DMS153 treated with DMSO at 0.1 percent for 48 hours (cell line): ENCODE measurements around the gene MED12L.
"Not testable (repeated sequence)": the region's sequence is repeated elsewhere in the genome, so short reads cannot be mapped to it uniquely, and the experiment has no call there.

Experiments used
- DNase-seq: peaks from one replicate; lab custom pipeline; 2025; ENCODE audit not compliant: unreplicated experiment; lab: John Stamatoyannopoulos, UW

MED12L gene

DNA sequence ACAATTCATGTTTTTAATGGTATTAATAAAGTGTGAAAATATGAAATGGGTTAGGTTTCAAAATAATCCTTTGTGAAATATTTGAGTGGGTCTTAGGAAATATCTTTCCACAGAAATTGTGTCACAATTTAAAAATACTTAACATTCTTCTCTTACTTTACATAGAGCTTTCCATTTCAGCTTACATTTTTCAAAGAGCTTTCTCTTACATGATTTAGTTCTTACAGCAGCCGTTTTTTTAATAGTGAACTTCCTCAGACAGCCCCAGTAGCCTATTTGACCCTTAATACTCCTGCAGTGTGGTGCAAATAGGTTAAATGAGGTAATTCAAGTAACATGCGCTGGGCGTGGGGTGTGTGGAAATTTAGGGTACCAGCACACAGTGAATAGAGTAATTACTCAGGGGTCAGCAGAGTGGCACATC lies 277.3 kb downstream of the MED12L start:
- no peak for DNase-seq

DNA sequence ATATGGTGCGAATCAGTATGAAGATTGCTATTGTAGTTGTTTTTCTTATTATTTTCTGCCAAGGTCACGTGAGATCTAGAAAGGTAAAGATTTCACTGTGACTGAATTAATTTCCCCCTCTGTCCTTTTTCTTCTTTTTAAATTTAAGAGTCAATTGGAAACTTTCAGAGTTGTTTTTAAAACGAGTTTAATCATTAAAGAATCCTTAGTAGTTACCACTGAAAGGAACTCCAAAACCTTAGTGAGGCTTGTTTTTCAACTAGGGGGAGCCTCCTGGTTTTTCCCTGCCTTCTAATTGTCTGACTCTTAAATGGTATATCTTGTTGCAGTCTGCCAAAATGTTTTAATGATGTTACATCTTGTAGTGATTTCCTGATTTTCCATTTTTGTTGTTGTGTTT lies 281.5 kb downstream of the MED12L start:
- DNase-seq = no peak

DNA sequence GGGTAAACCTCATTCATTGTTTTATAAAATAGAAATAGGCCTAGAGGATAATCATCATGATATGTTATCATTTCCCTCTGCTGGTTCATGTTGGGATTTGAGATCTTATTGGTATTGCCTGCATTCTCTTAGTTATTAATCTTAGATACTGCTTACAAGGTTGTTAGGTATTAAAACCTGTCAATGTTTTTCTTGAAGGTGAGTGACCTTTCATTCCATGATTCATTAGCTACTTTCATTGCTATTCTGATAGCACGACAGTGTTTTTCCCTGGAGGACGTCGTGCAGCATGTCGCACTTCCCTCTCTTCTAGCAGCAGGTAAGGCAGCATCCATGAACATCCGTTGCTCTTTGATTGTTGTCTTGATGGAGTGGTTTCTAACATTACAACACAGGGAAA lies 282.0 kb downstream of the MED12L start:
- no peak for DNase-seq

DNA sequence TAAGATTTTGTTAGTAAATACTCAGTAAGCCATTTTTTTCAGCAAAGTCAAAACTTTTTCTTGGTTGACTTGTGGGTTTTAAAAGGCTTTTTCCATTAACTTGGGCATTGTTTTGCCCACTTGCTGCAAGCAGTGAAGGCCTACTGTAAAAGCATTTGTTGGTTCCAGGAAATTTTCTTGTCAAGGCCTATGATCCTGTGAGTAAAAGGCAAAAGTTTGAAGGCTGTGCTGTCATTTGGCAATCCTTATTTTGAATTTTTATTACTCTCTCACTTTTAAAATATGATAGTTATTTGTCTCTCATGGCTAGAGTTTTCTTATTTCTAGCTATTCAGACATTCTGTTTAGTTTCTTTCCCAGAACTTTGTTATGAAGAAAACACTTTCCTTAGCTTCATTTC lies 286.1 kb downstream of the MED12L start:
- DNase-seq = no peak

DNA sequence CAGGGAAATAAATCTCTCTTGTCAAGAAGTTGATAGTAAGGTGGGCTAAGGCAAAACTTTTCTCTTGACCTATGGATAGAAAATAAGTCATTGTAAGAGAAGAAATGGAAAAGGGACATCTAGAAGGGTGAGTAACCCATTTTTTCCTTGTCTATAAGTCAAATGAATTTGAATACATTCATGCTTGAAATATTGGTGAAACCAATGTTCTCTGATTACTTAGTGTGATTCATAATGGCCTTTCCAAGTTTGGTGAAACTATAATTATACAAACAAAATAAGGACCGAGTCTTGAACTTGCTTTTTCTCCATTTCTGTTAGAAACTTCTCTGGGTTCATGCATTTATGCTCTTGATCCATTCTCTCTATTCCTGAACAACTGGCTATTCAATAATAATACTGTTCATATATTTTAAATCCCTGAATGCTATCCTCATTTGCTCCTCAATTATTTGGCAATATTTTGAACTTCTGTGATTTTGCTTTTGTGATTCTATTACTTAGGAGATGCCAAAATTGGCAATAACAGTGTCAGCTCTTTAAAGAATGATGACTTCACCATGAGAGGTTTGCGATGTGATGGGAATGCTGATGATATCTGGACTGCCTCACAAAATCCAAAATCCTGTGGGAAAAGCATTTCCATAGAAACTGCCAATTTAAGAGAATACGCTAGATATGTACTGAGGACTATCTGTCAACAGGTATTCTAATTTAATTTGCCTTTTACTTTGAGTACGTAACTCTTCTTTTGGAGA lies 286.8 kb downstream of the MED12L start:
- no peak for DNase-seq

DNA sequence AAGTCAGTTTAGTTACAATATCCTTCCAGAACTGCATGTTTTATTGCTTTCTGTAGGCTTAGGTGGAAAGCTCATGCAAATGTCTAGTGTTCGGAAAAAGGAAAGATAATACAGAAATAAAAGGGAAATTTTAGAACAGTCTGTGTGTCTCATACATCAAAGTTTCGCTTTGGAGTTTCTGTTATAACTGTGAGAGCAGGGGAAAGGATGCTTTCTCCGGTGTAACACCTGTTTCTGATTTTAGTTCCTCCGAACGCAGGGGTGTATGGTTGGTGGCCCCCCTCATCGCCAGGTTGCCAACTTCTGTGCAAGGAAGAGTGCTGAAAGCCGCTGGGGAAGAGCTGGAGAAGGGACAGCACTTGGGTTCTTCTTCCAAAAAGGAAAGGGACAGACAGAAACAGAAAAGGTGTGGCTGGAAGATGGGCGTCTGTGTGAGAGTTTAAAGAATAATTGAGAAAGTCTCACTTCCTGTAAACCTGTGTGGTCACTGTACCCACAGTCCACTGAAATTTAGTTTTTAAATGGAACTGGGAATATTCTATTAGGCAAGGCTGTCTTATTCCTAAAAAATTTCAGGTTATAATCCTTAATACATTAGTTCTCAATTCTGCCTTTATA lies 292.4 kb downstream of the MED12L start:
- no peak for DNase-seq

DNA sequence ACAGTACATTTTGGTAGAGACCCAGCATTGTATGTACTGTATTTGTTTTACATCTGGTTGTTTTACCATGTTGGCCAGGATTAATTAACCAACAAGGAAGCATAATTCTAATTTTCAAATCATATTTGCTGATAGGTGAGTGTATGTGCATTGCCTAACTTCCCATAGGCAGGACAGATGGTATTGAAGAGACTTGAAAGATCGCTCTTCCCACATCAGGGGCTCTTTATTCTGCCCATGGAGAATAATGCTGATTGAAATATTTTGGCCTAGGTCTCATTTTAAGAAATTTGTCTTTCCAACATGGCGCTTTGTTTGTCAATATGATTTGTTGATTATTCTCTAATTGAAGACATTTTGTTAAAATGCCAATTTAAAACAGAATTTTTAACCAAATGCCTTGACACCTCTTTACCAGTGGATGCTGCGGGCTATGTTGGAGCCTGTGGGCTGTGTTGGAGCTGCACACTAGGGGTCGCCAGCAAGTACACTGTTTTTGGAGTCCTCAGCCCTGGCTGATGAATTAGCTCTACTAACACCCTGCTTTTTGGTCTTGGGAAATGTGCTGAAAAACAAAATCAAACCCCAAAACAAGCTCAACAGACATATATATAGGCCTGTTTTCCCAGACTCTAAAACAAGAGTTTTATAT lies 293.7 kb downstream of the MED12L start:
- DNase-seq = no peak

DNA sequence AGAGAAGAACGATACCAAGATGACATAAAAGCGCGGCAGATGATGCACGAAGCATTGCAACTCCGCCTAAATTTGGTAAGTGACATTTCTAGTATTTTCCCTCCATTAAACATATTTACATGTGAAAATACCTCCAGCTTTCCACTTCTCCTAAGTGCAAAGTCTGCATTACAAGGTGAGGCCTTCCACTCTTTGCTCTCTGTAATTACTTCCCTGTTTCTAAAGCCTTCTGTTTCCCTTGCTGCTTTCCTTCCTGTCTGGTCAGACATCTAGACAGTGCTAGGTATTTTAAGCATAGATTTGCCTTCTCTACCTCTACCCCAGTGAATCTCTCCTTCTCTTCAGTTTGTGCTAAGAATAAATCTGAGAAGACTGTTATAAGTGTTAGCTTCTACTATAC lies 297.2 kb downstream of the MED12L start:
- no peak for DNase-seq

DNA sequence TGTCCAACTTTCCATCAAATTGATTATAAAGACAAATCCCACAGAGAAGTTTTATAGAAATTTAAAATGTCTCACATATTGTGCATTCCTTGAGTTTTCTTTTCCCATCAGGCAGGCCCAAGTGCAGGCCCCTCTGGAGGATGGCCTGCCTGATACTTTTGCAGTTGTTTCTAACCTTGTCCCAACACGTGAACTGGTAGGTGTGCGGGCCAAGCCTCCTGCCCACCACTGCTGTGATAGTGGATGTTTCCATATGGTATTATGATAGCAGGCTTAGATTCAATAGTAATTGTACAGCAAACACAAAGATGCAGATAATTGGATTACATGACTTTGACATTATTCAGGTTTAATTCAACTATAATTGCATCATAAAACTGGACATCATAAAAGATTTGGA lies 297.6 kb downstream of the MED12L start:
- no peak for DNase-seq

DNA sequence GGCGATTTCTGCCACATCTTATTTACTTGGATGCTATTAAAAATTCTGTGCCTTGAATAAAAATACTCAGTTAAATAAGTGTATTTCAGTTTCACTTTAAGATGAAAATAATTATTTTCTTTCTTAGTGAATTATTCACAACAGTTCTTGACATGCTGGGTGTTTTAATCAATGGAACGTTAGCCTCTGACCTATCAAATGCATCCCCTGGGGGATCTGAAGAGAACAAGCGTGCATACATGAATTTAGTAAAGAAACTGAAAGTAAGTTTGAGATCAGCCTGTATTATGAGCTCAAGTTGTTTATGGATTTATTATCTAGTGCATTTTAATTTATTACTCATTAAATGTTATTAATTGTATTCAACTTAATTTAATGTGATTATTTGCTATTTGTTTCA lies 298.5 kb downstream of the MED12L start:
- DNase-seq = no peak

DNA sequence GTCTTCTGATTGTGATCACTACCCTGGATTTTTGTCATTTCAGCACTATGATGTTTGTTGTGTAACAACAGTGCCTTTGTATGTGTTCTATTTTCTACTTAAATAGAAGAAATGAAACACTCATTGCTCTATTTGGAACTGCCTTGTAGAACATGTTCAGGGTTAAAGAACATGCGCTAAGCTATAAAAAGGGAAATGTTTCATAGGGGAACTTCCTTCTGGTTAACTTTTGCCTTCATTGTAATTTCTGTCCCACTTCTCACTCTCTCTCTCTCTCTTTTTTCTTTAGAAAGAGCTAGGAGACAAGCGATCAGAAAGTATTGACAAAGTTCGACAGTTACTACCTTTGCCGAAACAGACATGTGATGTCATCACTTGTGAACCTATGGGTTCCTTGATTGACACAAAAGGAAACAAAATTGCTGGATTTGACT lies 299.3 kb downstream of the MED12L start, which contains the start of gene P2RY12:
P2RY12 (minus strand) TSS at position 13 of the 434 bp plus-strand sequence. CDS start 45,908 bp downstream, outside the sequence.
- no peak for DNase-seq

DNA sequence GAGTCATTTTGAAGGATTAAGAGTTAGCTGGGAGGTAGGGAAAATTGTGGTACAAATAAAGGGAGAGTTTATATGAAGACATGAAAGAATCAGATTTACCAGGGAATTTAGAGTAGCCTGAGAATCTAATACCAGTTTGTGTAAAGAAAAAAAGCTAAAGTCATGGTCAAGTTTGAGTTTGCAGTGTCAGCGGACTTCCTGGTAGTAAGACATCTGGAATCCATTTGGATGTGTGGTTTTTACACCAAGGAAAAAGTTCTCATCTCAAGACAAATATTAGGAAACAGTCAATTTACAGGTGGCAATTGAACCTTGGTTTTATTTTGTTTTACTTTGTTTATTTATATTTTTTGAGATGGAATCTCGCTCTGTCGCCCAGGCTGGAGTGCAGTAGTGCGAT lies 300.6 kb downstream of the MED12L start:
- no peak for DNase-seq

DNA sequence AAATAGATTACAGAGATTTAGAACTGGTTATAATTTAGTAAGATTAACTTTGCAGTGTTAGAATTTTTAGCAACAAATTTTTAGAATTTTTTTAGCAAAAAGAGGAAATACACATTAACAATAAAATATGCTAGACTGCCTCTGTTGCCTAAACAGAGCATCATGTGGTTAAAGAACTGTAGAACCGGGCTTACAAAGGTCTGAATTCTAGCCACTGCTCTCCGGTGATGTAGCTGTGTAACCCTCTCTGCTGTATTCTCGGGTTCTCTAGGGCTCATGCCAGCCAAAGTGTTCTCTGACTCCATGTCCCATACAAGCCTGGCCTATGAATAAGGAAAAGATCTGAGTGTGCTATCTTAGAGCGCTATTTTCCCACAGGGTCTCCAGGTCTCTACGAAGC lies 302.0 kb downstream of the MED12L start:
- no peak for DNase-seq

DNA sequence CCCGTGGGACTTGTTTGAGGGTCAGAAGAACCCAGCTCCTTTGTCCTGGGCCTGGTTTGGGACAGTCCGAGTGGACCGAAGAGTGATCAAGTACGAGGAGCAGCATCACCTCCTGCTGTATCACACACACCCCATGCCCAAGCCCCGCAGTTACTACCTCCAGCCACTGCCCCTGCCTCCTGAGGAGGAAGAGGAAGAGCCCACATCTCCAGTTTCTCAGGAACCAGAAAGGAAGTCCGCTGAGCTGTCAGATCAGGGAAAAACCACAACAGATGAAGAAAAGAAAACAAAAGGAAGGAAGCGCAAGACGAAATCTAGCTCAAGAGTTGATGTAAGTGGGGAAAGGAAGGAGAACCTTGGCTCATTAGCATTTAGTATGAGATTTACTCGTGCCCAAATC lies 302.4 kb downstream of the MED12L start:
- no peak for DNase-seq

DNA sequence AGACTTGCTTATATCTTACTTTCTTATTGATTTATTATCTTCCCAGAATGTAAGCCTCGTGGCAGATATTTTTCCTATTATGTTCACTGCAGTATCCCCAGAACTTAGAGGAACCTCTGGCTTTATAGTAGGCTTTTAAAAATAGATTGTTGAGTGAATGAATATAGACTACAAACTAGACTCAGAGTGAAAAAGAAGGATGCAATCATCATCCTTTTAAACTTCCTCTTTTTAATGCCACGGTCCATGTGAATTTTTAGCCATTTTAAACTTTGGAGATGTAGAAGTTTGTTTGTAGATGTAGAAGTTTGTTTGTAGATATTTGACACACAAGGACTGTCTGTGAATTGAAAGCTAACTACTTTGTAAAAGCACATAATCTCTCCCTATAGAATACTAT lies 306.3 kb downstream of the MED12L start:
- DNase-seq = no peak

DNA sequence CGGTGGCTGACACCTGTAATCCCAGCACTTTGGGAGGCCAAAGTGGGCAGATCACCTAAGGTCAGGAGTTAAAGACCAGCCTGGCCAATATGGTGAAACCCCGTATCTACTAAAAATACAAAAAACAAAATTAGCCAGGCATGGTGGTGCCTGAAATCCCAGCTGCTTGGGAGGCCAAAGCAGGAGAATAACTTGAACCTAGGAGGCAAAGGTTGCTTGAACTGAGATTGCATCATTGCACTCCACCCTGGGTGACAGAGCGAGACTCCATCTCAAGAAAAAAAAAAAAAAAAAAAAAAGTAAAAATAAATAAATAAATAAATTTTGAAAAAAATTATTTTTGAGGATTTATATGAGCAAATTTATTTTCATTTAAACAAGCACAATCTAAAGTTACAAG lies 306.7 kb downstream of the MED12L start:
- not testable (repeated sequence) for DNase-seq

DNA sequence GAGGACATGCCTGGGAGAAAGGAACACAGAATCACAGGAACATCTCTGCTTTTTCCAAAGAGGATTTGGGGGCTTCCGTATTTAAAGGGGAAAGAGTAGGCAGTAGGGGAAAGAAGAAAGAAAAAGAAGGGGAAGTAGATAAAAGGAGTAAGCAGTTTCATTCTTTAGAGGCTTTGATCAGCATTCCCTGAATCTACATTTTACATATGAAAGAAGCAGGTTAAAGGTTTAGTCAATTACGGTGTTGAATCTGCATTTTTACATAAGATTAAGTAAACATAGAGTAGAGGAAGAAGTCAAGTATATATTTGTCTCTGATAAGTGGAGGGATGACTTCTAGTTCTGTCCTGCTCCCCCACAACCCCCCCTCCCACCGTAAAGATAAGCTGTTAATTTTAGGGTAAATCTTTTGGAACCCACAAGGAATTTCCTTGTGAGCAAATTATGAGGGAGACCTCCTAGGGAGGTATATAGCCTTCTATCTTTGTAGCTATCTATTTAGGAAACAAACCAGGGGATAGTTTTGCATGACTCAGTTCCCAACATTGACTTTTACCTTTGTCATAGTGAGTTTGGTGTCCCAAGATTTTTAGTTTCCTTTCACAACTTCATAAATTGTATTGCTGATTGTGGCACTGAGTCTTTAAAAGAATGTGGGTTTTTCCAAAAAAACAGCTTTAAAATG lies 307.8 kb downstream of the MED12L start:
- DNase-seq = no peak

DNA sequence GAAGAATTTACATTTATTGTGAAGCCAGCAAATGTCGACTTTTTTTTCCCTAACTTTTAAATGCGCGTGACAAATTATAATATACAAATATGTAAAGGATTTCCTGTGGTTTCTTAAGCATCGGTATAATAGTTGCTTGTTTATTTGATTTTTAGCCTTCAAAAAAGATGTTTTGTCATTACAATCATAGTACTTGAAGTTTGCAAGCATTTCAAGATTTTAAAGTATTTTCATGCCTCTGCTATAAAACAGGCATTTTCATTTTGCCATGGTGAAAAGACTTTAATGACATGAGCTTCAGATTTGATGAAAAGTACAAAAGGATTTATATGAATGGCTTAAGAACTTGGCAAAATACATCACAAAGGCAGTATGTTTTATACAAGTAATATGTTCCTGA lies 308.5 kb downstream of the MED12L start:
- DNase-seq = no peak

DNA sequence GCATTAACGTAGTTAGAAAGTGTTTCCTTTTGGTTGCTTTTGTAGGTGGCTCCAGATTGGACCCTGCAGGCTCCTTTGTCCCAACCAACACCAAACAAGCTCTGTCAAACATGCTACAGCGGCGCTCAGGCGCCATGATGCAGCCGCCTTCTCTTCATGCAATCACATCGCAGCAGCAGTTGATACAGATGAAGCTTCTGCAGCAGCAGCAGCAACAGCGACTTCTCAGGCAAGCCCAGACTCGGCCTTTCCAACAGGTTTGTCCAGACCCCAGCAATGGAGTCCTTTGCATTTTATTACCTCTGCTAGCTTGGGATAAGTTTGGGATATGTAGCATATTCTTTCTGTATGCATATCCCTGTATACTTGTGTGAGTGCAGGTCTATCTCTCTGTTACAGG lies 309.1 kb downstream of the MED12L start:
- no peak for DNase-seq

DNA sequence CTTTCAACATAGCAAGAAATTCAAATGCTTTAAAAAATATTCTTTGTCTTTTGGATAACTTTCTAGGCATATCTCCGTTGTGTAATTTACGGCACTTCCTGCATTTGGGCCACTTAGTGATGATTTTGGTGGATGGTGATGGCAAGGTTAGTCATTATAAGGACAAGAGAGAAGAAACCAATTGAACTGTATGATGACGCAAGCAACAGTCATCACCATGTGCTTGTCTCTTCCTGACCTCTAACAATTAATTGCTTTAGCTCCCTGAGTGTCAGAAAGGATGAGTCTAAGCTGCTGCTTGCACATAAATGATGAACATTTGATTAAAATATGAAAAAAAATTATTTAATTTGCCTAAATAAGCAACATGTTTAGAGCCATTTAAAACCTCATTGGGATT lies 310.3 kb downstream of the MED12L start:
- DNase-seq = no peak

DNA sequence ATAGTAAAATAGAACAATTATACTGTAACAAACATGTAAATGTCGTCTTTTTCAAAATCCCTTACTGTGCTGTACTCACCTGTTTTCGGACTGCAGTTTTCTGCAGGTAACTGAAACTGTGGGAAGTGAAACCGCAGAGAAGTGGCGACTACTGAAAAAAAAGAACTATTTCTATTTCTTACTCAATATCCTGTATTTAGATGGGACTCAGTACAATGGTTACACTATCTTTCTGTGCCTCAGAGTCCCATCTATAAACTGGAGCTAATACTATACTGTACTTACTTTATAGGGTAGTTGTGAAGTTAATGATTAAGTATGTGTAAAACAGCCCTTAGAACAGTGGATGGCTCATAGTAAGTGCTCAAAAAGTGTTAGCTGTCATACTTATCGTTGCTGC lies 313.4 kb downstream of the MED12L start:
- DNase-seq = no peak

DNA sequence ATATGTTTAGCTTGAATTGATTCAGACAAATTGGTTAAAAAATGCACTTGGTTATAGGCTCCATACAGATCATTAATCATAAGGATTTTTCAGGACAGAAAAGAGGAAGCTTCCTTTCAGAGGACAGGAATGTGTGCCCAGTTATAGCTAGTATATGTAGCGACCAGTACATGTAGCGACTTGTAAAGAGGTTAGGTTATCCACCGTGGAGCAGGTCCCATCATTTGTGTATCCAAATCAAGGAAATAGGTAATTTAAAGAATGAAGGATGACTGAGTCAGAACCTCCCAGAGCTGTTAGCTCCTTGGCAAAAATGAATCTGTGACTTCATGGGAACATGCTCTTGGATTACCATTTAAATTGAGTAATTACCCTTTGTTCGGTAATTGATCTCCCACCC lies 314.9 kb downstream of the MED12L start:
- no peak for DNase-seq
